IMR-90 (cell line): ENCODE results near the gene LLGL1. TPM values are rescaled to one million over a fixed set of nuclear protein-coding genes. Genes with fewer than 3 reads are reported as not detected.
A peak's percentile ranks its signal among the peaks of the same experiment; 100 is the strongest.

Experiments used
- ATAC-seq: fragments of 200-7000 bp; cut with Tn5 transposase; 2 replicates; pipeline ENCODE4 v1.9.1; 2020; ENCODE audit warnings: low read depth, mild to moderate bottlenecking, moderate library complexity
- BruUV-seq: library from RNA; stranded (reverse); fragments of 400-500 nt; replicated peaks from 2 replicates; lab custom pipeline; 2021; lab: Mats Ljungman, UMichigan
- CTCF ChIA-PET: fragments of 300-600 bp; formaldehyde crosslinking; extraction: SDS; loops from one replicate; lab custom pipeline; 2021; ENCODE audit warnings: antibody characterized with exemption; lab: Yijun Ruan, JAX
- POLR2A ChIA-PET: fragments of 300-600 bp; sonication (Branson Sonifier 250); formaldehyde crosslinking; loops from one replicate; lab custom pipeline; 2022; ENCODE audit warnings: antibody characterized with exemption; ENCODE audit not compliant: unreplicated experiment; lab: Charles Lee
- DNase-seq: peaks from one replicate; pipeline ENCODE4 v3.0.0; 2013
- H2AFZ ChIP-seq: replicated peaks from 2 replicates; pipeline ENCODE3; 2013; ENCODE audit warnings: low read length, mild to moderate bottlenecking; ENCODE audit not compliant: poor library complexity
- H2AK5ac ChIP-seq: 2 replicates; pipeline ENCODE4 v1.6.1; 2013; ENCODE audit warnings: low read depth, low read length, inconsistent platforms
- H2AK9ac ChIP-seq: replicated peaks from 2 replicates; pipeline ENCODE3; 2013; ENCODE audit warnings: mild to moderate bottlenecking, low read depth, low read length, moderate library complexity; ENCODE audit not compliant: poor library complexity
- H2BK120ac ChIP-seq: 2 replicates; pipeline ENCODE4 v1.6.1; 2013; ENCODE audit warnings: low read depth, low read length, inconsistent platforms
- H2BK15ac ChIP-seq: 3 replicates; pipeline ENCODE4 v1.6.1; 2013; ENCODE audit warnings: low read depth, low read length, inconsistent platforms
- H2BK20ac ChIP-seq: 2 replicates; pipeline ENCODE4 v1.6.1; 2013; ENCODE audit warnings: low read depth, mild to moderate bottlenecking, inconsistent platforms, low read length, moderate library complexity
- H2BK5ac ChIP-seq: 2 replicates; pipeline ENCODE4 v1.6.1; 2013; ENCODE audit warnings: mild to moderate bottlenecking, low read depth, low read length, inconsistent platforms; ENCODE audit not compliant: poor library complexity, severe bottlenecking
- H3K14ac ChIP-seq: replicated peaks from 2 replicates; pipeline ENCODE4 v1.6.1; 2013; ENCODE audit warnings: low read depth, low read length, inconsistent platforms
- H3K18ac ChIP-seq: 2 replicates; pipeline ENCODE4 v1.6.1; 2013; ENCODE audit warnings: low read depth, low read length, control low read depth
- H3K23ac ChIP-seq: 2 replicates; pipeline ENCODE4 v1.6.1; 2013; ENCODE audit warnings: low read depth, low read length, inconsistent platforms
- H3K27ac ChIP-seq: 2 replicates; pipeline ENCODE4 v1.5.1; 2013; ENCODE audit warnings: mild to moderate bottlenecking, control low read depth, low read length; ENCODE audit not compliant: insufficient read depth
- H3K27me3 ChIP-seq: 2 replicates; pipeline ENCODE4 v1.6.1; 2013; ENCODE audit warnings: low read length; ENCODE audit not compliant: control insufficient read depth, insufficient read depth
- H3K36me3 ChIP-seq: 2 replicates; pipeline ENCODE4 v1.6.1; 2013; ENCODE audit warnings: low read length, mixed read lengths; ENCODE audit not compliant: control insufficient read depth, insufficient read depth
- H3K4ac ChIP-seq: 2 replicates; pipeline ENCODE4 v1.6.1; 2013; ENCODE audit warnings: low read depth, low read length, inconsistent platforms
- H3K4me1 ChIP-seq: 2 replicates; pipeline ENCODE4 v1.6.1; 2013; ENCODE audit warnings: low read length, mixed read lengths; ENCODE audit not compliant: control insufficient read depth, insufficient read depth
- H3K4me2 ChIP-seq: 2 replicates; pipeline ENCODE4 v1.6.1; 2013; ENCODE audit warnings: low read depth, mild to moderate bottlenecking, control low read depth, low read length, moderate library complexity
- H3K4me3 ChIP-seq: 2 replicates; pipeline ENCODE4 v1.5.1; 2013; ENCODE audit warnings: low read depth, mild to moderate bottlenecking, control low read depth, low read length, moderate library complexity; ENCODE audit not compliant: insufficient read depth
- H3K56ac ChIP-seq: 2 replicates; pipeline ENCODE4 v1.6.1; 2013; ENCODE audit warnings: low read length, inconsistent platforms; ENCODE audit not compliant: insufficient read depth; ENCODE audit errors: extremely low read depth
- H3K79me1 ChIP-seq, 2 experiments: 2 replicates each; pipeline ENCODE4 v1.6.1; 2013; ENCODE audit warnings: low read length in 2 of 2, inconsistent platforms in 1 of 2, low read depth in 1 of 2
- H3K9ac ChIP-seq: 2 replicates; pipeline ENCODE4 v1.6.1; 2013; ENCODE audit warnings: low read depth, low read length, control low read depth
- H3K9me1 ChIP-seq: 2 replicates; pipeline ENCODE4 v1.6.1; 2013; ENCODE audit warnings: low read length, inconsistent platforms; ENCODE audit not compliant: insufficient read depth
- H3K9me3 ChIP-seq: 2 replicates; pipeline ENCODE4 v1.6.1; 2013; ENCODE audit warnings: low read length; ENCODE audit not compliant: control insufficient read depth, insufficient read depth
- H4K20me1 ChIP-seq: 2 replicates; pipeline ENCODE4 v1.6.1; 2013; ENCODE audit warnings: low read length, inconsistent platforms; ENCODE audit not compliant: insufficient read depth
- H4K5ac ChIP-seq: 2 replicates; pipeline ENCODE4 v1.6.1; 2013; ENCODE audit warnings: mild to moderate bottlenecking, low read depth, low read length, control low read depth
- H4K8ac ChIP-seq, 2 experiments: 2 replicates each; pipeline ENCODE4 v1.6.1; 2013; ENCODE audit warnings: low read depth in 2 of 2, low read length in 2 of 2, control low read depth in 1 of 2, inconsistent platforms in 1 of 2
- H4K91ac ChIP-seq: 2 replicates; pipeline ENCODE4 v1.6.1; 2013; ENCODE audit warnings: low read depth, low read length, inconsistent platforms; ENCODE audit not compliant: insufficient read depth
- BHLHE40 ChIP-seq: fragments of 150-350 bp; IDR thresholded peaks from 2 replicates; pipeline ENCODE4 v1.6.1; 2016; ENCODE audit warnings: mild to moderate bottlenecking, low read depth, low read length
- MXI1 ChIP-seq: IDR thresholded peaks from 2 replicates; pipeline ENCODE4 v1.6.1; 2012; ENCODE audit warnings: low read depth, mild to moderate bottlenecking, low read length, moderate library complexity, borderline replicate concordance
- USF2 ChIP-seq: fragments of 150-350 bp; IDR thresholded peaks from 2 replicates; pipeline ENCODE4 v1.6.1; 2017; ENCODE audit warnings: mild to moderate bottlenecking, antibody characterized with exemption, low read length, low read depth
- WGBS, 2 experiments: methylation state at CpG; one replicate each; pipeline versions ENCODE4 v1.1.5 to v1.1.7; 2013; ENCODE audit warnings: missing lambda C conversion rate in 2 of 2; ENCODE audit not compliant: insufficient read length in 1 of 2; ENCODE audit errors: extremely low coverage in 2 of 2; 5-methylcytosine and 5-hydroxymethylcytosine counted together
- dilution Hi-C: fragments of 300-500 bp; cut with HindIII; formaldehyde crosslinking; loops from one replicate; pipeline ENCODE4 v1.14.3; 2018; ENCODE audit warnings: low sequenced_read_pairs; ENCODE audit not compliant: unreplicated experiment
- in situ Hi-C: fragments of 300-500 bp; cut with MboI; formaldehyde crosslinking; loops from 3 replicates; pipeline ENCODE4 v1.14.3; 2019; ENCODE audit warnings: low sequenced_read_pairs, inconsistent platforms, mixed read lengths
- intact Hi-C: fragments of 100-400 bp; cut with micrococcal nuclease; formaldehyde crosslinking; loops from 2 replicates; pipeline ENCODE4 v1.10.0; 2022
- polyA plus RNA-seq, 3 experiments: library from polyadenylated mRNA; depleted of rRNA; stranded (reverse); fragments of >200 nt; gene quantifications; 2 replicates each; pipeline ENCODE4 v1.2.3, GENCODE V29; 2012; ENCODE audit warnings: low replicate concordance in 1 of 3
- total RNA-seq: library from RNA; depleted of rRNA; stranded (reverse); fragments of >200 nt; gene quantifications from 2 replicates; pipeline ENCODE4 v1.2.3, GENCODE V29; 2012

The LLGL1 gene
- total and polyA plus RNA-seq, 2 of the 4 experiments (the other 2 are of a cell fraction): 40.1 to 52.9 TPM

GRCh38 chr17:18280249-18280648, 54.8 kb downstream of the LLGL1 start:
- Histone ChIP-seq H3K9me3 (no peaks in the 10 kb centered on the region), H4K20me1 (no peaks in the 10 kb centered on the region; the same call in 1 of the 2 replicates), H3K18ac (no peak overlapping the region), H3K9me1 (peaks cover 9% of the 10 kb centered on the region; the same call in 1 of the 2 replicates), H3K56ac (no peak overlapping the region), H4K5ac (no peak overlapping the region; the same call in 1 of the 2 replicates), H3K14ac (no peak overlapping the region), H4K8ac (no peak overlapping the region), H2BK120ac (no peak overlapping the region; the same call in 1 of the 2 replicates), H3K9ac (no peak overlapping the region), H2BK15ac (no peak overlapping the region), H2AFZ (no peak overlapping the region), H3K79me1 (peaks cover 7 to 28% of the 10 kb centered on the region in 2 experiments), H2BK5ac (no peak overlapping the region), H3K4me2 (no peak overlapping the region), H2AK9ac (no peak overlapping the region), H3K36me3 (peaks cover 62% of the 10 kb centered on the region), H2BK20ac (no peak overlapping the region), H3K4me3 (no peak overlapping the region), H3K27me3 (no peaks in the 10 kb centered on the region), H3K27ac (peak overlapping the region; percentile 8; the same call in 1 of the 2 replicates), H3K4ac (no peak overlapping the region), H2AK5ac (no peak overlapping the region; the same call in 1 of the 2 replicates), H4K91ac (no peak overlapping the region), H3K23ac (no peak overlapping the region), H3K4me1 (peaks cover 6% of the 10 kb centered on the region; the same call in 1 of the 2 replicates)
- dilution Hi-C loops (no loop called here), intact Hi-C loops (no loop called here), in situ Hi-C loops (no loop called here)
- BruUV-seq: no TSS peak
- TF ChIP-seq MXI1 (no peak), BHLHE40 (no peak), USF2 (no peak)
- ChIA-PET POLR2A (no interaction called here), CTCF (interaction anchor here (0.6 kb wide), 1 partner anchor 15 kb away, joined by 3 read pairs; no protein-coding TSS in a partner anchor)
- DNase-seq (no peak), ATAC-seq (no peak)
- WGBS, 2 experiments: 100% methylated on average over 2 of the region's 4 CpGs; no CpG with 5 or more reads in 1 of the 2 experiments
